Pulmonary artery endothelial cell (primary cell): ENCODE measurements around the gene RPS6KA4. TPM values are rescaled to one million over a fixed set of nuclear protein-coding genes. Genes with fewer than 3 reads are reported as not detected.

Experiments
- DNase-seq: peaks from one replicate; pipeline ENCODE4 v3.0.0-alpha.2; 2011; ENCODE audit warnings: low read depth, low spot score
- total RNA-seq: library from RNA; depleted of rRNA; stranded (reverse); fragments of >200 nt; gene quantifications from 2 replicates; pipeline ENCODE4 v1.2.3, GENCODE V29; 2014

The RPS6KA4 gene
- total RNA-seq, 1 donor from 2014 or later: 46.7 TPM

GRCh38 chr11:64385945-64386704 is 27.2 kb downstream of the RPS6KA4 start:
- DNase-seq: no peak

DNA sequence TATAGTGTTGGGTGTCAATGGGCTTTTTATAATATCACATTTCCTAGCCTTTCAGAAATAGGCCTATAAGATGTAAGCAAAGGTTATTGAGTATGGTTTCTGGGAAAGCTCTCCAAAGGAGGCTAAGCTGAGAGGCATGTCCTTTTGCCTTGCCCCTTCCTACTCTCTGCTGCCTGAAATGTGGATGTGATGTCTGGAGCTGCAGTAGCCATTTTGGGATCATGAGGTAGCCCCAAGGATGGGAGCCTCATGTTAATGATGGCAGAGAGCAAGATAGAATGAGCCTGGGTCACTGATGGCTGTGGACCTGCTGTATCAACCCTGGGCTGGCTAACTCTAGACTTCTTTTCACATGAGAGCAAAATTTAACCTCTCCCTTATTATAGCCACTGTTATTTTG is 29.0 kb downstream of the RPS6KA4 start:
- DNase-seq: no peak

GRCh38 chr11:64388894-64389293 is 29.9 kb downstream of the RPS6KA4 start:
- DNase-seq: no peak

DNA sequence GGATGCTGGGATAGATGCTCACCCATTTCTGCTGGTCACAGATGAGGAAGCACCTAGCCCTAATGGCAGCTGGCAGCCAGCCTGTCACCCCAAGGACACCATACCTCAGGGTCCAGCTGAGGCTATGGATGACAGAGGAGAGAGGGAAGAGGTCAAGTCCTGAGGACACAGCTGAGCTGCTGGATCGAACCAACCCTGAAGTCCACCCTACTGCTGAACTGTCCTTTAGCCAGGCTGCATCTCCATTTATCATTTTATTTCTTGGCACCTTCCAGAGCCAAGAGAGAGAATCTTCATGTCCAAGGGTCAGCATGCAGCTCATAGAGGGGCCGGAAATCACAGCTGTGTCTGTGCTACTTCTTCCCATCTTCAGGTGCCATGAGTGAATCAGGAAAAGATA is 30.9 kb downstream of the RPS6KA4 start:
- no peak for DNase-seq

DNA sequence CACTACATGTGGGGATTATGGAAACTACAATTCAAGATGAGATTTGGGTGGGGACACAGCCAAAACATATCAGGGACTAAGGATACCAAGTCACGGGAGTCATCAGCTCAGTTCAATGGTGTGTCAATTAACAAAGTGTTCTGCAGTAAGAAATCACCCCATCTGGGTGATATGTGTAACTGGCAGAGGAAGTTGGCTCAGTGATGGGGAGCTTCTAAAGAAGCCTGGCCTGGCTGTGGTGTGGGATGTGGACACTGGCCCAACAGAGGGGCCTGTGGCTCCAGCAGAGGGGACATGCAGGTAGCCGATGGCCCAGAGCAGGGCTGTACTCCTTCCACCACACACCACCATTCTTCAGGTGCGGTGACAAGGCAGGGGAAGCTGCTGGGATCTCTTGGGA is 31.6 kb downstream of the RPS6KA4 start:
- no peak for DNase-seq

DNA sequence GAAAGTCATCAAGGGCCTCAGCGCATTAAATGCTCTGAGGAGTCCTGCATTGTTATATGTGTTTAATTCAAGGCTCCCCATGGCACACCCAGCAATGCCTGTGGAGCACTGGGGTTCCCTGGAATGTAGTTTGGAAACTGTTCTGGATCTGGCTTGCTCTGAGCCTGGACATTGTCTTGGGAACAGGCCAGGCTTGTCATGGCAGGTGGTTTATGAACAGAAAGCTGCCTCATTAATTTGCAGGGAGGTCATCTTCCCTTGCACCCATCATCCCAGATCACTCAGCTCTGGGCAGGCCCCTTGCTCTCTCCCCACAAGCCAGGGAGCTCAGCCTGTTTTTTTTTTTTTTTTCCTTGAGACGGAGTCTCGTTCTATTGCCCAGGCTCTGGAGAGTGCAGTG is 32.9 kb downstream of the RPS6KA4 start:
- DNase-seq: no peak

DNA sequence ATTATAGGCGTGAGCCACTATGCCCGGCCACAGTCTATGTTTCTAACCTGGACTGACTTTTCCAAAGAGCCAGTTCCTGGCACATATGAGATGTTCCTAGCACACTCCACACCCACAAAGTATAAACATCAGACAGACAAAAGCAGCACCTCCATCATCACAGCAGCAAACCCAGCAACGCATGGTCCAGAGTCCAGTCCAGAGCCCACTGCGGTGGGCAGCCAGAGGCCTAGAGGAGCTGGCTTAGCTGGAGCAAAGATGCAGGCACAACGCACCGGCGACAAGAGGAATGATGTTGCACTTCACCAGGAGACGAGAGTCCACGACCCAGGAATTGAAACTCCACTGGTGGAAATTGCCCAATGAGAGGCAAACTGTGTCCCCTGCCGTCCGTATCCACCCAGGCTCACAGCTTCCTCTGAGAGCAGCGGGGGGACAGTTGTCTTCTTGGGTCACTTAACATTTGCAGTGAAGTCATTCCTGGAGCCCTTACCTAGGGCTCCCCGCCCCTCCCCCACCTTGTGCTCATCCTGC is 36.6 kb downstream of the RPS6KA4 start:
- no peak for DNase-seq

- no peak for DNase-seq
Measured at GRCh38 chr11:64396079-64396591, 37.2 kb downstream of the RPS6KA4 start.

- no peak for DNase-seq
Measured at GRCh38 chr11:64400102-64400501, 41.1 kb downstream of the RPS6KA4 start.

DNA sequence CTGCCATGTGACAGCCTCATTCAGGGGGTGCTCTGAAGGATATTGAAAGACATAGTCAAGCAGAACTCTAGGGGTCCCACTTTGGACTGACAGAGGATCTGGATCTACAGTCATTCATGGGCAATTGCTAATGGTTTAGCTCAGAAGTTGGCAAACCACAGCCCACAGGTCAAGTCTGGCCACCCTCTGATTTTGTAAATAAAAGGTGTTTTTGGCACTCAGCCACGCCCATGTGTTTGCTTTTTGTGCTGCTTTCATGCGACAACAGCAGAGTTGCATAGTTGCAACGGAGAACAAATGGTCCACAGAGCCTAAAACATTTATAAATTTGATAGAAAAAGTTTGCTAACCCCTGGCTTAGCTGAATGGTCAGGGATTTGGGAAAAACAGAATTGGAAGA is 41.7 kb downstream of the RPS6KA4 start:
- DNase-seq: no peak

GRCh38 chr11:64401775-64402174 is 42.8 kb downstream of the RPS6KA4 start:
- DNase-seq: no peak

DNA sequence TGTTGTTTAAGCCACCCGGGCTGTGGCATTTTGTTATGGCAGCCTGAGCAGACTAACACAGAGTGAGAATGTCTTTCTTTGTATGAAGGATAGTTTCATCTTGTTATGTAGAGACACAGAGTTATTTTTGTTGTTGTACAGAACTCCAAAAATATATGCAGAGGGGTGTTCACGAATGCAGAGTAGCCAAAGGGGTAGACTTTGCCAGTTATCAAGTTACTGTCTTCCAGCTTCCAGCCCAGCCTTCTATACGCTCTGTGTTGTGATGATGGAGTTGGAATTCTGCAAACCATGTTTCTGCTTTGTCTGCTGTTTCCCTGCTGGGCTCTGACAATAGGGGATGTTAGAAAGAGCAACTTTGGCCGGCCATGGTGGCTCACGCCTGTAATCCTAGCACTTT is 44.1 kb downstream of the RPS6KA4 start:
- no peak for DNase-seq

GRCh38 chr11:64406221-64406946 is 47.4 kb downstream of the RPS6KA4 start:
- no peak for DNase-seq

- no peak for DNase-seq
Measured at GRCh38 chr11:64407221-64407620, 48.3 kb downstream of the RPS6KA4 start.

DNA sequence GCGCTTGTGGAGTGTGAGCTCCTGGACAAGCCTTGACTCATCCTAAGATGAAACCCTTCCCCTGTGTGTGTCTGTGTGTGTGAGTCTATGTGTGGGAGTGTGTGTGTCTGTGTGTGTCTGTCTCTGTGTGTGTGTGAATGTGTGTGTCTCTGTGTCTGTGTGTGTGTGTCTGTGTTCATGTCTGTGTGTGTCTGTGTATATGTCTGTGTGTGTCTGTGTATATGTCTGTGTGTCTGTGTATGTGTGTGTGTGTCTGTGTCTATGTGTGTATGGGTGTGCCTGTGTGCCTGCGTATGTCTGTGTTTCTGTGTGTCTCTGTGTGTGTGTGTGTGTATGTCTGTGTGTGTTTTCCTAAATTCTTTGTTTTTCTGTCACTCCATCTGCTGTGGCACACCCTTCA is 48.7 kb downstream of the RPS6KA4 start:
- DNase-seq: no peak

GRCh38 chr11:64409278-64409677 is 50.3 kb downstream of the RPS6KA4 start:
- DNase-seq: no peak

GRCh38 chr11:64409707-64410403 is 50.9 kb downstream of the RPS6KA4 start:
- DNase-seq: no peak

- DNase-seq: no peak
Measured at GRCh38 chr11:64410404-64410734, 51.4 kb downstream of the RPS6KA4 start.

DNA sequence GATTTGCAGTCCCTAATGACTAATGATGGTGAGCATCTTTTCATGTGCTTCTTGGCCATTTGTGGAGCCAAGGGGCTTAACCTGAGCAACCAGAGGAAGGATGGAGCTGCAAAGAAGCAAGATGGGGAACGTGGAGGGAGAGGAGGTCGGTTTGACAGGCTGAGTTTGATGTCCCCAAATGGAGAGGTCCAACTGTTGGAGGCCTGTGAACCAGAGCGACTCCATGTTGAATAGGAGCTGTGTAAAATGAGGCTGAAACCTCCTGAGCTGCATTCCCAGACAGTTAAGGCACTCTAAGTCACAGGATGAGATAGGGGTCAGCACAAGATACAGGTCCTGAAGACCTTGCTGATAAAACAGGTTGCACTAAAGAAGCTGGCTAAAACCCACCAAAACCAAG is 54.5 kb downstream of the RPS6KA4 start:
- DNase-seq: no peak

- DNase-seq: no peak
Measured at GRCh38 chr11:64415286-64415685, 56.3 kb downstream of the RPS6KA4 start.

GRCh38 chr11:64415996-64416728 is 57.2 kb downstream of the RPS6KA4 start:
- no peak for DNase-seq
